Muscle layer of colon (tissue), 2 donors: Measurements from ENCODE around the gene TAS2R1.

Experiments
- H3K27ac ChIP-seq: one replicate; pipeline ENCODE4 v1.7.0; 2013; ENCODE audit warnings: low read depth, mild to moderate bottlenecking, low read length, moderate library complexity
- H3K27me3 ChIP-seq, 2 donors: one replicate each; pipeline ENCODE4 v1.7.0; 2013; ENCODE audit warnings: low read length in 2 of 2, mild to moderate bottlenecking in 2 of 2; ENCODE audit not compliant: insufficient read depth in 2 of 2, control insufficient read depth in 1 of 2
- H3K36me3 ChIP-seq: one replicate; pipeline ENCODE4 v1.7.0; 2013; ENCODE audit warnings: mild to moderate bottlenecking, low read length; ENCODE audit not compliant: insufficient read depth
- H3K4me1 ChIP-seq: one replicate; pipeline ENCODE4 v1.7.0; 2013; ENCODE audit warnings: mild to moderate bottlenecking, low read length; ENCODE audit not compliant: insufficient read depth
- H3K4me3 ChIP-seq, 2 donors: one replicate each; pipeline ENCODE4 v1.7.0; 2013; ENCODE audit warnings: low read length in 2 of 2, low read depth in 1 of 2, mild to moderate bottlenecking in 1 of 2, moderate library complexity in 1 of 2
- H3K9ac ChIP-seq: one replicate; pipeline ENCODE4 v1.7.0; 2013; ENCODE audit warnings: low read length
- H3K9me3 ChIP-seq: one replicate; pipeline ENCODE4 v1.7.0; 2013; ENCODE audit warnings: mild to moderate bottlenecking, low read length
- donor health status: abdominal sarcoma.
- donor health status: Adenocarcinoma of cecum.

Gene TAS2R1

GRCh38 chr5:9630251-9630650 lies at the start of gene TAS2R1:
Gene TAS2R1, minus strand, starts transcription at chr5:9630351. Its CDS starts 319 bp downstream, at chr5:9630032.
- H3K27ac ChIP-seq = no peak within 1 kb of the TSS

GRCh38 chr5:9670371-9670770 lies 40.2 kb upstream of the TAS2R1 start:
- H3K27me3 ChIP-seq = no peaks in the 10 kb centered on the region
- H3K4me3 ChIP-seq = no peak overlapping the region
- no peak overlapping the region for H3K9ac ChIP-seq
- H3K9me3 ChIP-seq = no peaks in the 10 kb centered on the region
- no peaks in the 10 kb centered on the region for H3K36me3 ChIP-seq
- no peak overlapping the region for H3K27ac ChIP-seq
- no peaks in the 10 kb centered on the region for H3K4me1 ChIP-seq

More at GRCh38 chr5:9630251-9630650, at the start of gene TAS2R1:
- Histone ChIP-seq H3K36me3 (no peaks in the 10 kb centered on the region), H3K4me1 (no peaks in the 10 kb centered on the region), H3K27me3 (no peaks in the 10 kb centered on the region), H3K4me3 (no peak within 1 kb of the TSS), H3K9me3 (no peaks in the 10 kb centered on the region), H3K9ac (no peak within 1 kb of the TSS)

- no peaks in the 10 kb centered on the region for H3K4me1 ChIP-seq
- no peaks in the 10 kb centered on the region for H3K9me3 ChIP-seq
- H3K27ac ChIP-seq = no peak overlapping the region
- no peak overlapping the region for H3K4me3 ChIP-seq
- no peak overlapping the region for H3K9ac ChIP-seq
- H3K27me3 ChIP-seq = no peaks in the 10 kb centered on the region
- no peaks in the 10 kb centered on the region for H3K36me3 ChIP-seq
Measured at GRCh38 chr5:9667906-9668305, 37.8 kb upstream of the TAS2R1 start.

GRCh38 chr5:9663891-9664290 lies 33.7 kb upstream of the TAS2R1 start:
- Histone ChIP-seq H3K9ac (no peak overlapping the region), H3K9me3 (no peaks in the 10 kb centered on the region), H3K36me3 (no peaks in the 10 kb centered on the region), H3K27me3 (no peaks in the 10 kb centered on the region), H3K4me3 (no peak overlapping the region), H3K4me1 (no peaks in the 10 kb centered on the region), H3K27ac (no peak overlapping the region)

GRCh38 chr5:9661316-9662015 lies 31.3 kb upstream of the TAS2R1 start:
- H3K4me3 ChIP-seq = no peak overlapping the region
- no peak overlapping the region for H3K27ac ChIP-seq
- no peaks in the 10 kb centered on the region for H3K36me3 ChIP-seq
- H3K9me3 ChIP-seq = no peaks in the 10 kb centered on the region
- no peaks in the 10 kb centered on the region for H3K4me1 ChIP-seq
- H3K9ac ChIP-seq = no peak overlapping the region
- no peaks in the 10 kb centered on the region for H3K27me3 ChIP-seq

GRCh38 chr5:9658706-9659105 lies 28.6 kb upstream of the TAS2R1 start:
- no peak overlapping the region for H3K4me3 ChIP-seq
- H3K4me1 ChIP-seq = no peaks in the 10 kb centered on the region
- H3K27me3 ChIP-seq = no peaks in the 10 kb centered on the region
- H3K27ac ChIP-seq = no peak overlapping the region
- no peak overlapping the region for H3K9ac ChIP-seq
- no peaks in the 10 kb centered on the region for H3K36me3 ChIP-seq
- no peaks in the 10 kb centered on the region for H3K9me3 ChIP-seq

GRCh38 chr5:9657819-9658218 lies 27.7 kb upstream of the TAS2R1 start:
- H3K9ac ChIP-seq = no peak overlapping the region
- no peaks in the 10 kb centered on the region for H3K36me3 ChIP-seq
- no peaks in the 10 kb centered on the region for H3K9me3 ChIP-seq
- H3K27me3 ChIP-seq = no peaks in the 10 kb centered on the region
- H3K27ac ChIP-seq = no peak overlapping the region
- H3K4me1 ChIP-seq = no peaks in the 10 kb centered on the region
- H3K4me3 ChIP-seq = no peak overlapping the region

GRCh38 chr5:9655641-9656040 lies 25.5 kb upstream of the TAS2R1 start:
- H3K4me3 ChIP-seq = no peak overlapping the region
- no peak overlapping the region for H3K27ac ChIP-seq
- H3K9me3 ChIP-seq = no peaks in the 10 kb centered on the region
- H3K27me3 ChIP-seq = no peaks in the 10 kb centered on the region
- H3K36me3 ChIP-seq = no peaks in the 10 kb centered on the region
- no peak overlapping the region for H3K9ac ChIP-seq
- no peaks in the 10 kb centered on the region for H3K4me1 ChIP-seq

GRCh38 chr5:9654886-9655285 lies 24.7 kb upstream of the TAS2R1 start:
- Histone ChIP-seq H3K4me1 (no peaks in the 10 kb centered on the region), H3K27me3 (no peaks in the 10 kb centered on the region), H3K4me3 (no peak overlapping the region), H3K27ac (no peak overlapping the region), H3K9ac (no peak overlapping the region), H3K36me3 (no peaks in the 10 kb centered on the region), H3K9me3 (no peaks in the 10 kb centered on the region)

- Histone ChIP-seq H3K4me3 (no peak overlapping the region), H3K27me3 (no peaks in the 10 kb centered on the region), H3K9me3 (no peaks in the 10 kb centered on the region), H3K27ac (no peak overlapping the region), H3K4me1 (no peaks in the 10 kb centered on the region), H3K9ac (no peak overlapping the region), H3K36me3 (no peaks in the 10 kb centered on the region)
Measured at GRCh38 chr5:9653811-9654210, 23.7 kb upstream of the TAS2R1 start.

- Histone ChIP-seq H3K4me3 (no peak overlapping the region), H3K36me3 (no peaks in the 10 kb centered on the region), H3K27ac (no peak overlapping the region)
Measured at GRCh38 chr5:9653061-9653460, 22.9 kb upstream of the TAS2R1 start.

GRCh38 chr5:9652295-9652694 lies 22.1 kb upstream of the TAS2R1 start:
- H3K4me3 ChIP-seq = no peak overlapping the region
- H3K27ac ChIP-seq = no peak overlapping the region
- no peaks in the 10 kb centered on the region for H3K9me3 ChIP-seq
- no peaks in the 10 kb centered on the region for H3K27me3 ChIP-seq
- no peak overlapping the region for H3K9ac ChIP-seq
- no peaks in the 10 kb centered on the region for H3K36me3 ChIP-seq
- H3K4me1 ChIP-seq = no peaks in the 10 kb centered on the region

More at GRCh38 chr5:9653061-9653460, 22.9 kb upstream of the TAS2R1 start:
- no peaks in the 10 kb centered on the region for H3K9me3 ChIP-seq
- H3K9ac ChIP-seq = no peak overlapping the region
- no peaks in the 10 kb centered on the region for H3K4me1 ChIP-seq
- no peaks in the 10 kb centered on the region for H3K27me3 ChIP-seq
